SHP77 (cell line): Measurements from ENCODE around the gene ZNF638.

Source experiments
- DNase-seq, 2 experiments: peaks; one replicate each; lab custom pipeline; 2025; lab: John Stamatoyannopoulos, UW

ZNF638 gene

GRCh38 chr2:71472019-71472418 lies 140.4 kb downstream of the ZNF638 start:
- no peak for DNase-seq

DNA sequence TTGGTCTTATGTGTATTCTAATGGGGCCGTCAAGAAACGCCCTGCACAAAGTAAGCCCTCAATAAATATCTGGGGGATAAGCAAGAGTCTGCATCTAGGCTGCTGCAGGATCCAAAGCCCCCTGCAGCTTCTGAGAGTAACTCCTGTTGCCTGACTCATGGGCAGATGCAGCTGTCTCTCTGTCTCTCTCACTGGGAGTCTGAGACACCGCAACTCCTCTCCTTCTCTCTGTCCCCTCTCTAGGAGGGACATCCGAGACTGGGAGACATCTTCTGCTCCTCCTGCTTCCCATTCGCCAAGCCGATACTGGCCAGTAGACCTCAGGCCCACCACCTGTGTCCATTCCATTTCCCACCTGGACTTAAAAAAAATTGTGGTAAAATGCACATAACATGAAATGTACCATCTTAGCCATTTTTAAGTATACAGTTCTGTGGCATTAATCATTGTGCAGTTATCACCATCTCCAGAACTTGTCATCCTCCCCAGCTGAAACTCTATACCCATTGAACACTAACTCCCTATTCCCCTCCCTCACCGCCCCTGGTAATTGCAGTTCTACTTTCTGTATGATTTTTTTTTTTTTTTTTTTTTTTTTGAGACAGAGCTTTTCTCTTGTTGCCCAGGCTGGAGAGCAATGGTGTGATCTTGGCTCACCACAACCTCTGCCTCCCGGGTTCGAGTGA lies 141.9 kb downstream of the ZNF638 start:
- no peak for DNase-seq

- no peak for DNase-seq
Observed at GRCh38 chr2:71474116-71474743, 142.6 kb downstream of the ZNF638 start.

DNA sequence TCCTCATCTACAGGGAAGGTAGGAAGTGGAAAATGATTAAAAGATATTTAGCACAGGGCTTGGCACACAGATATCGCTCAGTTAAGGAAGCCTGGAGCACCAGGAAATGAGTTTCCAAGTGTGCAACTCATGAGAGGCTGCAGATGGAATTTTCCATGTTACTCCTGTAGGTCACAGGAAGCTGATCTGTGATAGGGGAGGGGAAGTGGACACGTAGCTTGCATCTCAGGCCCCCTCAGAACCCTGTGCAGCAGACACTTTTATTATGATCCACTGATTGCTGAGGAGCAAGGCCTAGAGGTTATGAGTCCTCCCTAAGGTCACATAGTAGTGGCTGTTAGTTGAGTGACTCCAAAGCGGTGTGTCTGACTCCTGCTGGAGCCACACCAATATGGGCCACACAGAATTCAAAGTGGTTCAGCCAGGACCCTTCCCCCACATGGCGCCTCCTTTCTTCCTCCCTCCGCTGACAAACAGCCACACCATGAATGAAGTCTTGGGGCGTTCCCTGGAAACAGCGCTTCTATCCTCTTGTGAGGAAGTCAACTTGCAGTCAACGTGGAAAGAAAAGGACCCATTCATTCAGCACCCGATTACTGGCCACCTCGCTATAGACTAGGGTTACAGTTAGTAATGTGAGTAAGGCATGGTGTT lies 143.3 kb downstream of the ZNF638 start:
- no peak for DNase-seq

GRCh38 chr2:71476495-71476894 lies 144.9 kb downstream of the ZNF638 start:
- no peak for DNase-seq

DNA sequence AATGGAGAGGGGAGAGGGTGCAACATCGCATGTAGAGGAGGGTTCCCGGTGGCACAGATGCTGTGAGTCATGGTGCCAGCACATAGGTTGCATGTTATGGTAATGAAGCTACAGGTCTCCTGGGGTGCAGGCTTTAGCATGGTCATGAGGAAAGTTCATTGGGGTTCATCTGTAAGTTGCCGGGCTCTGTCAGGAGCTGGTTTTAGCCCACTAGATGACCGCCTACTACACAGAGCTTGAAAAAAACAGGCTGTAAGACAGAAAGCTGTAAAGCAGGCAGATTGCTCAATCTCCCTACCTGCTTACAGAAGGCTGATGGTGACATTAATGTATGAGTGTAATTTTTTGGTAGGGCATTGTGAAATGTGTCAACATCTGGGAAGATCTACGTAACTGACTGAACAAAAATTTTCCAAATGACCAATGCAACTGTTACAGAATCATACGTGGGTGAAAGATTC lies 145.7 kb downstream of the ZNF638 start:
- DNase-seq: no peak

DNA sequence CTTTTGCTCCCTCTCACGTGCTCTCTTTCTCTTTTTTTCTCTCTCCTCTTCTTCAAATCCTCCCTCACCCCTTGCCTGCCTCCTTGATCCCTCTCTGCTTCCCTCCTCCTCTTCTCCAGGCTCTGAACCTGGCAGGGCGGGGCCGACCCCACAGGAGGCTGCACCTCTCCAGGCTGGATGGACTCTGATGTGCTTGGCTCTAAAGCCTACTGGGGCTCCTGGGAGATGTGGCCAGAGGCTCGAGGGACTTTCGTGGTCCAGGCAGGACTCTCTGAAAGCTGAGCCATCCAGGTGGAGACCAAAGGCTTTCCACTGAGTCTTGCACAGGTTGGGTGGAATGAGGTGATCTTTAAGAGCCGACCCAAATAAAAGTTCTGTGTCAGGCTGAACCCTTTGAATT lies 147.2 kb downstream of the ZNF638 start:
- no peak for DNase-seq

GRCh38 chr2:71479261-71479660 lies 147.7 kb downstream of the ZNF638 start:
- no peak for DNase-seq

GRCh38 chr2:71481111-71481510 lies 149.5 kb downstream of the ZNF638 start:
- DNase-seq: no peak

GRCh38 chr2:71482055-71482454 lies 150.5 kb downstream of the ZNF638 start:
- no peak for DNase-seq

DNA sequence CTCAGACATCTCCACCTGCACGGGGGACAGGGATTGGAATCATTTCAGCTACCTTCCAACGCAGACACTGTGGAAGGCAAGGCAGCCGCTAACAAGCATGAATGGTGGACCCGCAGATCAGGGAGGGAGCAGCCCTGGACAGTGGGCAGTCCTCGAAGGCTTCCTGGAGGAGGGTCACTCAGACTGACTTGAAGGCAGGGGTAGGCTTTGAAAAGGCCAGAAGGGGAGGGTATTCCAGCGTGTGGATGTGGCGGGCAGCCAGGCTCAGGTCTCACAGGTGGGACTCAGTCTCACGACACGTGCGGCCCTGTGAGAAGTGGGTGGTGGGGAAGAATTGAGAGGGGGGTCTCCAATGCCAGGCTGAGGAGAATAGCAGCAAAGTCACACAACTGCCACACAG lies 151.7 kb downstream of the ZNF638 start:
- DNase-seq: no peak

GRCh38 chr2:71484354-71484753 lies 152.8 kb downstream of the ZNF638 start:
- DNase-seq: no peak
